Activated T-helper 1 cell treated with Interleukin-2 at 50 U/mL for 16 hours (primary cell): ENCODE results near the gene PLPPR5.

ENCODE experiments used
- DNase-seq: peaks from one replicate; pipeline ENCODE4 v3.0.0-alpha.2; 2020; ENCODE audit warnings: low read depth

PLPPR5 gene

DNA sequence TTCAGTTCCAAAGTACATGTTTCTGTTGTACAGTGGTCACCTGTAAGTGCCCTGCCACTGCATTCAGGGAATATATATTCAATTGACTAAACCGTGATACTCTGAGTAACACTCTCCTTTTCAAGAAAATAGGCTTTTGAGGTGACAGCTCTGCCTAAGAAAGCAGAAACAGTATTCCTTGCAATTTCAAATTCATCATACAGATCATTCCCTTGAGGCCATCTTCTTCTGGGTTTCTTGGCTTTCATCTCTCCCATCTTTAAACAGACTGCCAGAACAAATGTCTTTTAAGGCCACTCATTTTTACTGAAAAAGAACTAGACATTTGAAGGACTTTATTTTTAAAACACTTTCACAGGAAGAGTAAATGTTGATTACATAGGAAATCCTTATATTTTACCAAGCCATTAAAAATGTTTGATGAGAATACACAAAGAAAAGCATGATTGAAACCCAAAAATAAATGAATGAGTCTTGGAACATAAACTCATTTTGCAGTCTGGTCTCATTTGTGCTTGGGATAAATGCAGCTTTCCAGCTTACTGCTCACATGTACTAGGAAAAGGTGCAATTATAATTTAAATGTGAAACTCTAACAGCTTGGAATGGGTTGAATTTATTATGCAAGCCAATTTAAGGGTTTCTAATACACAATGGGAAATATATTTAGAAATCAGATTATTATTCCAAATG, 34.7 kb downstream of the PLPPR5 start:
- no peak for DNase-seq

DNA sequence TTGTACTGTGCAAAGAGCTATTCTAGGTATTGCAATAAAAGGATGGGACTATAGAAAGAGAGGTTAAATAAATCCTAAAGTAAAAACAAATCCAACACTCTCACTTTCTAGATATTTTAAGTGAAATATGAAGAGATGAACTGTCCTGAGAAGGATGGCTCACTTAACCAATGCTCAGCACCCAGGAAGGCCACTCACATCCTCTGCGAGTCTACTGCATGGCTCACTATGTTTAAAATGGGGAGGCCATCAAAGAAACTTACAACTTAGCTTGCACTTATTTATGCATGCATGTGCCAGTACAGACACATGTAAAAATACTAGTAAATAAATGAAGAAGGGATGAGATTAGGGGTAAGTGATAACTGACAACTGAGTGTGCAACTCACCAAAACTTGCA, 37.5 kb downstream of the PLPPR5 start:
- no peak for DNase-seq

DNA sequence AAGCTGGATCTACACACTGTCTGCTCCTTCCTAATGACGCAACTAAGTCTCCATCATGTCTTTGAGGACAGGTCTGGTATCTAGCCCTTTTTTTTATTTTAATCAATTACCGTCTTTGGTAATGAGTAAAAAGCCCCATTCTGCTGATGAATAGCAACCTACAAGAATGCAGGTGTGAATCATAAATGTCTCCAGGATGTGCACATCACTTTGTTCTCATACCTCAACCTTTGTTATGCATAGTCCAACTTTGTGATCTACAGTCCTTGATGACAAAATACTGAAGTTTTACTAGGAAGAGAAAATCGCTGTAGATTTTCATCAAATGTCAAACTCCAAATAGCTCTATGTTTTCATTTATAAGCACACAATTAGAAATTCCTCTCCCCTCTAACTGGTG, 39.3 kb downstream of the PLPPR5 start:
- no peak for DNase-seq

DNA sequence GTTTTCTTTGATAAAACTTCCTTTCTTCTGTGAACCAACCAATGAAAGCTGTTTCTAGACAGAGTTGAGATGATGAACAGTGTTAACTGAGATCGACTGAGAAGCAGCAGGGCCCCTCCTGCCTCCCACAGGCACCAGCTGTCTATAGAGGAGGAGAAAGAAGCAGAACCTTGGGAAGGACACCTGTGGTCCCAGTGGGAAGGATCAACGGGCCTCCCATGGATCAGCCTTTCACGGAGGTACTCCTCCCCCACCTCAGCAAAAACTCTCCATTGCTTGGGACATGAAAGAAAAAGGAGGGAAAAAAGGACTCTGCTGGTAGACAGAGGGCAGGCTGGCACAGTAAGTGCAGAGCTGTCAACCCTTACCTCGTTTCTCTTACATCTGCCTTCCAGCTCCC, 40.5 kb downstream of the PLPPR5 start:
- no peak for DNase-seq

DNA sequence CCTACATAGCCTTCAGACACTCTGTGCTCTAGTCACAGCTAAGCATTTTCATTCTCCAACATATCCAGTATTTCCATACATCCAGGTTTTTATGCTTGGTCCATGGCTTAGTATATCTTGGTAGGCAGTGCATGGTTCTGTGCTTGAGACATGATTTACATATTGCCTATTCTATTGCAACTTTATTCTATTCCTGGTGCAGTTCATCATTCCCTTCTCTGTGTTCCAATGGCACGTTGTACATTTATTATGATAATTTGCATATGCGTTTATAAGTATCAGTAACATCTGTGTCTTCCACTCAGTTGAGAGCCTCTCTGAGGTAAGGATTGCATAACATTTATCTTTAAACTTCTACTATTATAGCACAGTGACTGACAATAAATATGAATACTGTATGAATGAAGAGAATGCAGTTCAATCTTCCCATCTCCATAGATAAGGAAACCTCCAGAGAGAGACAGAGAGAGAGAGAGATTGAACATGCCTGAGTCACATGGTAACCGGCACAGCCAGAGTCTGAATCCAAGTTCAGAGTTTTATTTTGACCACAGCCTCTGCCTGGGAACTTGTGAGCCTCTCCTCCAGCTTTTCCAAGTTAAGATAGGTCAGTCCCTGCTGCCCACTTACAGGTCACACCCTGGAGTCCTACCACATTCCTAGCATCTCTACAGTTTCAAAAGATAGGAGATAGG, 41.5 kb downstream of the PLPPR5 start:
- DNase-seq = no peak

DNA sequence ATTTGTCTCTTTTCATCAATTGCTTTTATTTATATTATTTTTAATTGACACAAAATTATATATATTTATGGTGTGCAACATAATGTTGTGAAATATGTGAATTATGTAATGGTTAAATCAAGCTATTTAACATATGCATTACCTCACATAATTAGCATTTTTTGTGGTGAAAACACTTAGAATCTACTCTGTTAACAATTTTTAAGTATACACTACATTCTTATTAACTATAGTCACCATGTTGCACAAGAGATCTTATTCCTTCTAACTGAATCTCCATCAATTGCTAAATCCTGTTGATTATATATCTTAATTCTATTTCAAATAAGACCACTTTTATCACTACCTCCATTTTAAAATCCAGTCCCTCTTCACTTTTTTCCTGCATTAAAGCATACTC, 42.5 kb downstream of the PLPPR5 start:
- DNase-seq = no peak

DNA sequence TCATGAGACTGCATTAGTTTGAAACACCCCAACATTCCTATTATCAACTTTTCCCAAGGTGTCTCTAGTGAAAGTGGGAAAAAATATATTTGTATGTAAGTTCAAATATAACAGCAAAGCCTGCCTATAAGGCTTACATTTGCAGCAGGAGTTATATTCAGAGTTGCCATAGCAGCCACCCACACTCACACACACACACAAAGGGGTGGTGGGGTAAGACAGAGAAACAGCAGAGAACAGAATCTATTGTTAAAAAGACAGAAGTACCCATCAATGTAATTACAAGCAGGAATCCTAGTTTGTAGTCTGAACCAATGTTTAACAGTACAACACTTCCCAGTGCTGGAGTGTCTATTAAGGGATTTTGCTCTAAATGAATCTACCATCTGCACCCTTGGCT, 55.0 kb downstream of the PLPPR5 start:
- no peak for DNase-seq

DNA sequence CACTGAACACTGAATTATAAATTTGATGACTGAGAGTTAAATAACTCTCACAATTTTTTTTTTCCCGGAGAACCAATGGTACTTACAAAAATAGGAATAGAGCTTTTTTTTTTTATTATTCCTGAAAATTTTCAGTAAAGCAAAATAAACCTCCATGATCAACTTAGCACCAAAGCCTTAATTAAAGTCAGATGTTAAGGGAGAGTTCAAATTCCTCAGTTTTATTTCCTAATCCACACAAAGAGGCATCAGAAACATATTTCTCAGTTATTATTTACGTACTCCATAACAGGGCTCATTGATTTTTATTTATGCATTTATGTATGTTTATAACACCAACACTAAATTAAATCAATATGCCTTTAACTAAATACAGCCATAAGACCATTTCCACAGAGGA, 55.5 kb downstream of the PLPPR5 start:
- no peak for DNase-seq

DNA sequence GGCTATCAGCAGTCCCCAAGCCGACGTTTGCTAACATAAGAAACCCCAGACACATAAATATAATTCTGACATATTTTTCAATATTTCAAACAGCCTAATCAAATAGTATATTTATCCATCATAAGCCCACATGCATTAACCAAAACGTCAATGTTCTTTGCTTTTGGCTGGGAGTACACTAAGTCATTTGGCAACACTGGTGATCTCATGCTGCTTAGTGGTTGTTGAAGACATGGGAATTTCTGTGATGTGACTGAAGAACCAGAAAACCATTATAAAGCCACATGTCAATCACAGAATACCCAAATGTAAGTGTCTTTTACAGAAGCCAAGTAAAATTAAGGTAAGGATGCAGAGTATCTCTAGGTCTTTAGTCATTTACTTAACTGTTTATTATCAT, 57.6 kb downstream of the PLPPR5 start:
- no peak for DNase-seq

DNA sequence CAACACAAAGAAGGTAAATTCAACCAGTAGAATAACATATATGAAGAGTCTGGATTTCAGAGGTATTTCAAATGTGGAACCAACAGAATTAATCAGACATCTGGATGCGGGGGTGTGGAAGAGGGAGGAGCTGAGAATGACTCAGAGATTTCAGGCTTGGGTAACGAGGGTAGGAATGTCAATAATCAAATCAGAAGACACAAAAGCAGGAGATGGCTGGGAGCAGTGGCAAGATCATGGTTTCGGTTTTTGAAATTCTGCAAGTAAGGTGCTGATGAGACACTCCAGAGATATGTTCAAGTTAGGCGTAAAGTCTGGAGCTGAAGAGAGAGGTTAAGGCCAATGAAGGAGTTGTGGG, 64.0 kb downstream of the PLPPR5 start:
- DNase-seq = no peak

DNA sequence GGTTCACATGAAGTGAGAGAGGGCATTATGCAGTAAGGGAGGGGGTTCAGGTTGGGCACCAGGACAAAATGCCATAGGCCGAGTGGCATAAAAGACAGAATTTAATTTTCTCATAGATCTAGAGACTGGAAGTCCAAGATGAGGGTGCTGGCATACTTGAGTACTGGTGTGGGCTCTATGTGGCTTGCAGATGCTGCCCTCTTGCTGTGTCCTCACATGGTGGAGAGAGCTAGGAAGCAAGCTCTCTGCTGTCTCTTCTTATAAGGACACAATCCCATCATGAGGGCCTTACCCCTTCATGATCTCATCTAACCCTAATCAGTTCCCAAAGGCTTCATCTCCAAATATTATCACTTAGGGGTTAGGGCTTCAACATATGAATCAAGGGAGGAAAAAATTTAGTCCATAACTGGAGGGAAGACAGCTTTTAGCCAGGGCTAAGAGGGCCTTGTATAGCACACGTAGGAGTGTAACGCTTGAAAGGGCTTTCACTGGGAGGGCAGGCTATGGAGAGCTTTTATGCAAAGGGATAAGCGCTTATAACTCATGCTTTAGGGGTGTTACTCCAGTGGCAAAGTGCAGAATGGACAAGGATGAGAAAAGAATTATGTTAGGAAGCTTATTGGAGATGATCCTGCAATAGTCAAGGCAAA, 64.5 kb downstream of the PLPPR5 start:
- no peak for DNase-seq

DNA sequence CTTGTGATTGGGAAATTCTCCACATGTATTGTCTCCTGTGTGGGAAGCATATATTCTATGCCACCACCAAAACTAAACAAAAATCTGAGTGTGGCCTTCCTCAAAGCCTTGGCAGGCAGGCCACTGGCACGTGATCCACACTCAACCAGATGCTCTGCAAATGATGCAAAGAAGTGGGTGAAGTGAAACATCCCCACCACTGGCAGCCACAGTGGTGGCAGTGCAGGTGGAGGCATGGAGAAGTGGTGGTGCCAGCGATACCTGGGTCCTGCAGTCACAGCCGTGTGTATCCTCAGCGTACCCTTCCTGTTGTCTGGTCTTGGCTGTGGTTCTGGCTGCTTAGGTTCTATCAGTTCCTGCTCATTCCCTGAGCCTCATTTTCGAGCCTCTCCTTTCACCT, 65.2 kb downstream of the PLPPR5 start:
- DNase-seq = no peak

DNA sequence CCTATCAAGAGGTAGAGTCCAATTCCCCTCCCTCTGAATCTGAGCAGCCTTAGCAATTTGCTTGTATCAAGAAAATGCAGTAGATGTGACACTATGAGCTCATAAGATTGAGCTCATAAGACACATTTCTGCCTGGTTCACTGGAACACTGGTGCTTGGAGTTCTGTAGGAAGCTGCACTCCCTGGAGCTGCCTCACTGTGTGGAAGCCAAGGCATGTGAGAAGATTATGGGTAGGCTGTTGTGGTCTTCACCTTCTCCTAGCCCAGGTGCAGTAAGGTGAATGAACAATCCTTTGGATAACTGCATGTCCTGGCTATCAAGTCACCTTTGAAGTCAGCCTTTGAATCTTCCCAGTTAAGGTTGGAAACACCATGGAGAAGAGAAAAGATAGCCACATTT, 67.3 kb downstream of the PLPPR5 start:
- DNase-seq = no peak

DNA sequence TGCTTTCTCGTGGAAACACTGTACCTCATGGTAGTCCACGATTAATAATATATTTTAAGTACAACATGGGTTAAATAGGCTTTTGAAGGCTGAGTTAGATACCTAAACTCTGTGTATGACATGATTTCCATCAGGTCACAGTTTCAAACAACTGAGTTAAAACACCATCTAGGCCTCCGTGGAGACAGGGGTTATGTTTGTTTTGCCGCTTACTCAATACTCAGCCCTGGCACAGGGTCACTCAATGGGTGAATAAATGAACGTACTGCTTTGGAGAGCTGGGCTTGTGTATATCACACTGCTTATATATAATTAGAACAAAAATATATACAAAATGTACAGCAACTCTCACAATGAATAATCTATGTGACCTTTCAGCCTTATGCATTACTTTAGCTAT, 72.5 kb downstream of the PLPPR5 start:
- DNase-seq = no peak

DNA sequence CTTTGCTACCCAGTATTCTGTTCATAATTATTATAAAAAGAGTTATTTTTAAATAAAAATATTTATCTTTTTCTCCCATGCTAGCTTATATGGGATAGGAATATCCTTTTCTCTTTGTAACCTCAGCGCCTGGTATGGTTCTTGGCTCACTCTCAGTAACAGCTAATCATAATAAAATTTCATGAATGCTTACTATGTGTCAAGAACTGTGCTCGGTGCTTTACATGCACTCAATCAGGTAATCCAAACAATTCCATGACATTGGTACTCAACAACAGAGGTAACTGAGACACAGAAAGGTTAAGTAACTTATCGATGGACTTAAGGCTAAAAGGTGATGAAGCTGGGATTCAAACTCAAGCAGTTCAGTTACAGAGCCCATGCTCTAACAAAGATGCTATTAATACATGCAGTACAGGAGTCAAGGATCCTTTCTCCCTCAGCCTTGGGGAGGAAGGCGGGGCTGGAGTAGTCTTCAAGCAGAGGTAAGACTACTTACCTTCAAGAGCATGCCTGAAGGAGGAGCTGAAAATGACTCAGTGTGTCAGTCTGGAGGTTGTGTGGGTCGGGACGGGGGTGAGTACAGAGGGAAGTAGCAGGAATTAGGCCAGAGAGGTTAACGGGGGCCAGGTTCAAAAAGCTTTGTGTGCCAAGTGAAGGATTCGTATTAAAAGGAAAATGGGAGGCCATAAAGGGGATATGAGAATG, 73.4 kb downstream of the PLPPR5 start:
- no peak for DNase-seq

DNA sequence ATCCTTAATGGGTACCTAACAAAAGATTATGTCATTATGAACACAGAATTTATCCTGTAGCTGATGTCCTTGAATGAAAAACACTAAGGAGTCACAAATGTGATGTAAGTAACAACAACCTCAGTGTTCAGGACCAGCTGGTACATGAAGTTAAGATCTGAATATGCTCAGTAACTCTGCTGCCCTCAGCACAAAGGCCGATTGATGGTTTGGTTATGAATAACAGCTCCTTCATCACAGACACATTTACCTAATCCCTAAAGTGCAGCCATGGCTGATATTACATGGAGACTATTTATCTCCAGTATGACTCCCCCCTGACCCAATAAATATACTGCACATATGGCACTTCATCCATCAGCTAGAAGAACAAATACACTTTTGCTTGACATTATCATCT, 75.2 kb downstream of the PLPPR5 start:
- DNase-seq = no peak

DNA sequence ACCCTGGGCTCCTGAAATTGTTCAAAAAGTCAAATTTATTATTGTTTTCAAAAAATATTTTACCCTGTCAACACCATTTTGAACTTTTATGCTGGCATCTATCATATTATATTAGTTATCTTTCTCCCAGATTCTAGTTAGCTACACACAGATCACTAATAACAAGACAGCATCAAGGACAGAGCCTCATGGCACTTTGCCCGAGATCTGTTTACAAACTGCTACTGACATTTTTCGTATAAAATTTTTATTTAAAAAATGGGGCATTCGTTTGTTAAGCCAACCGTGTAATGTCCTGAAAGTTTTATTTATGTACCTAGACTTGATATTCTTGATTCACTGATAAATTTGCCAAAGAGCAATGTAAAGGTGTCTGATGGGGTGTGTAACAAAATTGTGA, 78.1 kb downstream of the PLPPR5 start:
- DNase-seq = no peak

DNA sequence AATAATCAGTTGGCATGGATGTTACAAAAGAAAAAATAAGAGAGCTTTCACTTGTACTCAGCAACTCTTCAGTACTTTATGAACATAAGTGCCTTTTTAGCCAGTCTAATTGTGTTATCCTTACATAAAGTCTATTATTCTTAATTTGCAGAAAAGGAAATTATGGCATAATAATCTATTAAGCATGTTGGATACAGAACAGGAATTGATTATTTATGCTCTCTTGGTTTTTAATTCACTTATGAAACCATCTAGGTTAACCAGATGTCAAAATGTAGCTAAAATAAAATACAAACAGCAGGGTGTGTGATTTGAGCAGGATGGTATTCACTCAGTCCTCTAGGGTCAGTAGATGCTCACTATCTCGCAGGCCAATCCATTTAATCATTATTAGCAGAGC, 79.7 kb downstream of the PLPPR5 start:
- DNase-seq = no peak

DNA sequence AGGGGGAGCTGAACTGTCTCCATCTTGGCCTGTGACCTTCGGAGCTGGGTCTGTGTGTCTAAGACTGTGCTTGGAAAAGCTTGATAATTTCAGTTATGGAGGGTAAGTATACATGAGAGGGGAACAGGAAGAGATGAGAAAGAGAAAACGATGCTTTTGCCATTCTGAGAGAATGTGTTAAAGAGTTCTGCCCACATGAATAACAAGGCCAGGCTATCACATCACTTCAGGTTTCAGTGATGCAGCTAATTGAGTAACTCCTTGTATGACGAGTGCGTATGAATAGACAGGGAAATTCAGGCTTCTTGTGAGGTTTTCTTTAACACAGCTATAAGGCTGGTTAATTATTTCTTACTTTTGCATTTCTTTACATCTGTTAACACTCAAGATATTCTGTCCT, 81.0 kb downstream of the PLPPR5 start:
- DNase-seq = no peak

DNA sequence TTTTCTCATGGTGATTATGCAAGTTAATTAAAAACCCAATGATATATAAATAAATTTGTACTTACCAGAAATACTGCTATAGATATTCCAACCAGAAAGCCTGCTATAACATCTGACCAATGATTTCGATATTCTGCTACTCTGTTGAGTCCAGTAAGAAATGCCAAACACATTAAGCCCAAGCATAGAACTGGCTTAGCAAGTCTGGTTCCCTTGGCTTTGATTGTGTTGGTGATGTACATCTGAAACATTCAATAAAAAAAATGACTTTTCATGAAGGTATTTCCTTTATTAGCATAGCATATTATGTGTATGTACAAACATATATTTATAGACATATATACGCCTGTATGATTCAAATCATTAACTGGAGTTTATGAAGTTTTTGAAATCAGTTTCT, 82.8 kb downstream of the PLPPR5 start:
- no peak for DNase-seq

DNA sequence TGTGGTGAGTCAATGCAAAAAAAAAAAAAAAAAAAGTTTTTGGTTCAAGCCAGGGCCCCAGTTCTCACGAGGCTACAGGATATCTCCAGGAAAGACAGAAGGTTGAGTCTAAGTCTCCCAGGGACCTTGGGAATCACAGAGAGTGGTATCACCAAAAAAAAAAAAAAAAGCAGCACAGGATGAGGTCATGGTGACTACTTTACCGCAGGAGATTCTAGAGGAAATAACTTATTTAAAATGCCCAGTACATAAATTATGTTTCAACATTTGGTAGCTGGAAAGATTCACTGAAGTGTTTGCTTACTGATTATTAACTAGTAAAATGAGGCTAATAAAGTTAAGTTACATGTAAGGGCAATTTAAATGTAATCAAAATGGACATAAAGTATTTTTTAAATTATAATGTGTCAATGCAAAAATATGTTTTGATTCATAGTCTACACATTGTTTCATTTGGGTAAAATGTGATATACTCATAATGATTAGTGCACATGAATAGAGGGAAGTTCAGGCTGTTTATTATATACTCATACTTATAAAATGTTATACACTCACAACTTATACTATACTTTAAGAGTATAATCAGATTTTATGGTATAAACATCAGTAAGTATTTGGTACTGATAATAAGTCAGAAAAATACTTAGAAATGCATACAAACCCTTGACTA, 84.1 kb downstream of the PLPPR5 start:
- DNase-seq = no peak

DNA sequence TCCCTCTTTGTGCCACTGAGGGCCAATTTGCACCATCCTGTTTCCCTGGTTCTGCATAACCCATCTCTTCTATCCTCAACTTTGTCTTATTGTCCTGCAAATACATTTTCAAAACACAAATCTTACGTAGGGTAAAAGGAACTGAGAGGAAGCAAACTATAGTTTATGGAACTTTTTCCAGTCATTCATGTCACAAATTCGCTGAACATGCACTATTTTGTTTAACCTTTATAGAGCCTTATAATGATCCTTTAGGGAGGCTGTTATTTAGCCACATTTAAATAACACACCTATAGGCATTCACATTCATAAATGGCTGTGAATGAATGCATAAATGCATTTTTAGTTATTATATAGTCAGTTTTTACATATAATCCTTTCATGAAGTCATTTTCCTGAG, 85.0 kb downstream of the PLPPR5 start:
- no peak for DNase-seq

DNA sequence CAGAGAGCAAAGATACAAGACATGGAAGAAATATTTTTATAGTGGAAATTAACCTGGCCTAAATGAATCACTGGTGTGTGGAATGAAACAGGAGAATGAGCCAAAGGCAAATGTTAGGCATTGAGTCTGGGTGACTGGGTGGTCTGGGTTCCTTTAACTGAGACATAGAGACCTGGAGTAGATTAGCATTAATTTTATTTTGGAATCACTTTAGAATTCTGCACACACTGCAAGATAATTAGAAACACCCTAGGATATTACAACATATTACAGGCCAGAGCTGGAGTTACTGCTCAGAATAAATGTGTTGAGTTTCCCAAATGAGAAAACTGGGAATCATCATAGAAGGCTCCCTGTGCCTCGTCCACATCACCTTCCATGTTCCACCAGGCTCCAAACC, 85.5 kb downstream of the PLPPR5 start:
- DNase-seq = no peak
